Thoracic aorta (tissue), 2 donors: ENCODE data around the gene FXYD3. TPM values are rescaled to one million over a fixed set of nuclear protein-coding genes. Genes with fewer than 3 reads are reported as not detected.

Experiments used
- ATAC-seq: fragments of 150-250 bp; one replicate; pipeline ENCODE4 v1.8.0; 2017; ENCODE audit warnings: low read depth; ENCODE audit not compliant: insufficient number of reproducible peaks, low FRiP score
- DNase-seq: peaks from one replicate; pipeline ENCODE4 v3.0.0-alpha.2; 2020; ENCODE audit warnings: low spot score
- H3K27ac ChIP-seq, 2 donors: fragments of 200-600 bp; sonication (generic); 1 replicate in 1 of 2; 2 replicates in 1 of 2; pipeline ENCODE4 v1.5.1; 2016; ENCODE audit warnings: mild to moderate bottlenecking in 2 of 2, moderate library complexity in 2 of 2
- H3K27me3 ChIP-seq: fragments of 200-600 bp; sonication (generic); replicated peaks from 2 replicates; pipeline ENCODE4 v1.6.0; 2016; ENCODE audit warnings: mild to moderate bottlenecking; ENCODE audit not compliant: insufficient read depth
- H3K36me3 ChIP-seq: fragments of 200-600 bp; sonication (generic); one replicate; pipeline ENCODE4 v1.5.1; 2016
- H3K4me1 ChIP-seq, 2 donors: fragments of 200-600 bp; sonication (generic); 1 replicate in 1 of 2; 2 replicates in 1 of 2; pipeline versions ENCODE4 v1.5.1 to v1.6.0; 2016; ENCODE audit warnings: low read depth in 2 of 2, mild to moderate bottlenecking in 1 of 2; ENCODE audit not compliant: control insufficient read depth in 1 of 2
- H3K4me3 ChIP-seq: fragments of 200-600 bp; sonication (generic); 2 replicates; pipeline ENCODE4 v1.5.1; 2016; ENCODE audit warnings: mild to moderate bottlenecking
- H3K9me3 ChIP-seq: fragments of 200-600 bp; sonication (generic); 2 replicates; pipeline ENCODE4 v1.5.1; 2016
- total RNA-seq, 2 donors: library from RNA; depleted of rRNA; stranded (reverse); fragments of >200 nt; gene quantifications; one replicate each; pipeline versions ENCODE4 v1.1.0 to v1.2.3, GENCODE V29; 2016
- TF ChIP-seq, protein P1 (sequence below): fragments of 200-600 bp; sonication (generic); IDR thresholded peaks from one replicate; pipeline ENCODE4 v1.5.1; 2019; ENCODE audit warnings: antibody characterized with exemption

Gene FXYD3
- total RNA-seq, 2 donors from 2014 or later, result 0.68 to 6.4 TPM

DNA sequence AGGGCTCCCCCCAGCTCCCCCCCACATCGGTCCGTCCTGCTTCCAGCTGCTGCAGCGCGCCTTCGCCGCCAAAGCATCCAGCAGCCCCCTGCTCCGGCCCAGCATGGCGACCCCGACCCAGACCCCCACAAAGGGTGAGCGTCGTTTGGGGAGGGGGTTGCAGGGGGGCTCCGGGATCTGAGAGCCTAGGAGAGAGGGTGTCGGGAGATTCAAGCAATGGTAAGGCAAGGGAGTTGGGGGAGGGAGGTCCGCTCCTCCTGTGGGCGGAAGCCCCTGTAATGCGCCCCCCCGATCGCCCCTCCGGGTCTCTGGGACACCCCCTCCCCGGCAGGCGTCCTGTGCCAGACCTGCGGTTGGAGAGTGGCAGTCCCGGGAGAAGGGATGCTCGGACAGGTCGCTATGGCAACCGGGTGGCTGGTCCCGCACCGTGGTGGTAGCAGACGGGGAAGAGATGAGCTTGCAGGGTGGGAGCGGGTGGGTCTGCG lies 27.6 kb downstream of the FXYD3 start, which contains the start of gene FXYD7:
Gene FXYD7, plus strand, starts transcription at position 25 of the 485 bp plus-strand sequence. Its CDS starts 79 bp downstream, at position 104.
- H3K4me1 ChIP-seq, result peaks cover 17 to 31% of the 10 kb centered on the region in 2 donors
- H3K27me3 ChIP-seq, result no peaks in the 10 kb centered on the region
- no peak for DNase-seq

DNA sequence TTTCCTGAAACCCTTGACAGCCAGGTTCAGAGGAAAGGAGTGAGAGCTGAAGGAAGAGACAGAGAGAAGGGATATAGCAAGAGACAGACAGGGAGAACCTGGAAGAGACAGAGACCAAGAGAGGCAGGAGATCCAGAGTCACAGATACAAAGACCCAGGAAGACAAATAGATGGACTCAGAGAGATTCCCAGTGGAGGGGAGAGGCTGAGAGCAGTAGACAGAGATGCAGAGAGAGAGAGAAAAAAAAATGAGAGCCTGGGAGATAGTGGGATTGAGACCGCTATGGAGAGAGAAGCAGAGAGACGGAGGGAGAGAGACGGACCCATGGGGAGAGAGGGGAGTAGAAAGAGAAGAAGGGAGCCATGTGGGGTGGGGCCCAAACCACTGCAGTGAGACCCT lies 28.2 kb downstream of the FXYD3 start:
- TF ChIP-seq, protein P1, sequence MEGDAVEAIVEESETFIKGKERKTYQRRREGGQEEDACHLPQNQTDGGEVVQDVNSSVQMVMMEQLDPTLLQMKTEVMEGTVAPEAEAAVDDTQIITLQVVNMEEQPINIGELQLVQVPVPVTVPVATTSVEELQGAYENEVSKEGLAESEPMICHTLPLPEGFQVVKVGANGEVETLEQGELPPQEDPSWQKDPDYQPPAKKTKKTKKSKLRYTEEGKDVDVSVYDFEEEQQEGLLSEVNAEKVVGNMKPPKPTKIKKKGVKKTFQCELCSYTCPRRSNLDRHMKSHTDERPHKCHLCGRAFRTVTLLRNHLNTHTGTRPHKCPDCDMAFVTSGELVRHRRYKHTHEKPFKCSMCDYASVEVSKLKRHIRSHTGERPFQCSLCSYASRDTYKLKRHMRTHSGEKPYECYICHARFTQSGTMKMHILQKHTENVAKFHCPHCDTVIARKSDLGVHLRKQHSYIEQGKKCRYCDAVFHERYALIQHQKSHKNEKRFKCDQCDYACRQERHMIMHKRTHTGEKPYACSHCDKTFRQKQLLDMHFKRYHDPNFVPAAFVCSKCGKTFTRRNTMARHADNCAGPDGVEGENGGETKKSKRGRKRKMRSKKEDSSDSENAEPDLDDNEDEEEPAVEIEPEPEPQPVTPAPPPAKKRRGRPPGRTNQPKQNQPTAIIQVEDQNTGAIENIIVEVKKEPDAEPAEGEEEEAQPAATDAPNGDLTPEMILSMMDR, result no peak
- DNase-seq, result no peak
- ATAC-seq, result no peak
- H3K27ac ChIP-seq, result no peak overlapping the region
- no peaks in the 10 kb centered on the region for H3K36me3 ChIP-seq
- no peak overlapping the region for H3K4me3 ChIP-seq
- H3K27me3 ChIP-seq, result no peaks in the 10 kb centered on the region
- no peaks in the 10 kb centered on the region for H3K9me3 ChIP-seq
- peaks cover 15 to 29% of the 10 kb centered on the region in 2 donors for H3K4me1 ChIP-seq

More for the DNA sequence above, 27.6 kb downstream of the FXYD3 start, which contains the start of gene FXYD7:
- no peak for ATAC-seq
- Histone ChIP-seq H3K4me3 (peak within 1 kb of the TSS; percentile 24), H3K27ac (no peak within 1 kb of the TSS), H3K9me3 (no peaks in the 10 kb centered on the region), H3K36me3 (no peaks in the 10 kb centered on the region)
- TF ChIP-seq, protein P1, result no peak

DNA sequence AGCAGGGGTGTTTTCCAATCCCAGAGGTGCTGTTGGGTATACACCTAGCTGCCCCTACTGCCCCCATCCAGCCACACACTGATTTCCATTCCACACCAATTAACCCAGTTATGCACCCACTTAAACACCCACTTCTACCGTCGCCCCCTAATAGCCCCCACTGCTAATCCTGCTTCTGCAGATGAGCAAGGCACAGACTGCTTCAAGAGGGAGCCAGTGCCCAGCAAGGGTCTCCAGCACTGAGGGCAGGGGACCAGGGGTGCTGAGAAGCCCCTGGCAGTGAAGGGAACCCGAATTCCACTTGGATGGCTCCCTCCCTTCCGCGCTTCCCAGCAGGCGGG lies 28.6 kb downstream of the FXYD3 start:
- H3K4me1 ChIP-seq, result peaks cover 15 to 29% of the 10 kb centered on the region in 2 donors
- TF ChIP-seq, protein P1, result no peak
- no peak overlapping the region for H3K4me3 ChIP-seq
- no peak for ATAC-seq
- no peaks in the 10 kb centered on the region for H3K27me3 ChIP-seq
- no peaks in the 10 kb centered on the region for H3K9me3 ChIP-seq
- no peak overlapping the region for H3K27ac ChIP-seq
- H3K36me3 ChIP-seq, result no peaks in the 10 kb centered on the region
- DNase-seq, result no peak

DNA sequence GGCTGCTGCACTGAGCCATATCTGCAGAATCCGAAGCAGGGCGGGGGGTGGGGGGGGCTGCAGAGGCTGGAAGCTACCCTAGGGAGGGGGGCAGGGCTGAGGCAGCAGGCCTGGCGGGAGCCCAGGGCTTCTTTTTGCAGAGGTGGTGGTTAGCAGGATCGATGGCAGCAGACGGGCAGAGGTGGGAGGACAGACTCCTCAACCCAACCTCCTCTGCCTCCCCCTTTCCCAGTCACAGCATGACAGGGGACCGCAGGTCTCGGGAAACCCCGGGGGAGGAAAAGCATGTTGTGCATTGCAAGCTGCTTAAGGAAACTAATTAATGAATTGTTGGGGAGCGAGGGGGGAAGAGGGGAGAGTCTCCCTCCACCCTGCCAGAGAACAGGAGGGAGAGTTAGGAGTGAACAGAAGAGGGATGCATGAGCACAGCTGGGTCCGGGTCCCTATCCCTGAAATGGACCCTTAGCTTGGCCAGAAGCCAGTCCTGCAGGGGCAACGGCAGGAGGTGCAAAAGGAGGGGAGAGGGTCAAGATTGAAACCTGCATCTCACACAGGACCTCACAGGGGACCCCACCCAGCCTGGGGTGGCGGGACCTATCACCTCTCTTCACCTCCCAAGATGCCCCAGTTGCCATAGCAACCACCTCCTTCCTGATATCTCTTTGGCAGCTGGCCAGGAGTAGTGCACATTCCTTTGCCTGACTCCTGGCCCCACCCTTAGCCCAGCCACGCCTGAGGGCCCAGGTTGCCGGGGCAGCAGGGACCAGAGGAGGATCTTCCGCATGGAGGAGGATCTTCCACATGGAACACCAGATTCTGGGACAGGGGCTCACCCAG lies 29.2 kb downstream of the FXYD3 start:
- DNase-seq (no peak), ATAC-seq (no peak)
- TF ChIP-seq, protein P1, result no peak
- no peak overlapping the region for H3K27ac ChIP-seq
- H3K4me1 ChIP-seq, result peaks cover 15 to 27% of the 10 kb centered on the region in 2 donors
- no peaks in the 10 kb centered on the region for H3K27me3 ChIP-seq
- H3K9me3 ChIP-seq, result no peaks in the 10 kb centered on the region
- H3K4me3 ChIP-seq, result no peak overlapping the region
- H3K36me3 ChIP-seq, result no peaks in the 10 kb centered on the region

DNA sequence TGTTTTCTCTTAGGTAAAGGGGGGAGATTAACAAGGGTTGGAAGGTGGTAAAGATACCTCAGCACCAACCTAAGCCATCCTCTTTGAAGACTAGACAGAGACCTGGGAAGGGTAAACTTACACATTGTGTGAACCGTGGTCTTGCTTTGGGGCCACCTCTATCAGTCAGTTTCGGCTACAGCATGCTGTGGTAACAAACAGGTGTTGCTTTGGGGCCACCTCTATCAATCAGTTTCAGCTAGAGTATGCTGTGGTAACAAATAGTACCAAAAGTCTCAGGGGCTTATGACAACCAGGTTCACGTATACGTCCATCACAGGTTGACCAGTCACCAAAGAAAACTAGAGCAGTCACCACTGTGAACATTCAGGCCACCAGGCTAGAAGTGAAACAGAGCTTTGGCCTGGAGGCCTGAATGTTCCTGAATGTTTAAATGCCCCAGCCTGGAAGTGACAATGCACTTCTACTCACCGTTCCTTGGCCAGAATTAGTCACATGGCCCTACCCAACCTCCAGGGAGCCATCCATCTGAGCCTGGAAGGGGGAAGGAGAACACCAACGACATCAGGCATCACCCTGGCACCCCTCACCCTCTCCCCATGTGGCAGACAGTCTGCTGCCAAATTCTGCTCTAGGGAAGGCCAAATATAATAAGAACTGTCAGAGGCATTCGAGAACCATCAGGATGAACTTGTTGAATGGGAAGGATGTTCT lies 31.3 kb downstream of the FXYD3 start:
- ATAC-seq (no peak), DNase-seq (no peak)
- no peaks in the 10 kb centered on the region for H3K36me3 ChIP-seq
- TF ChIP-seq, protein P1, result no peak
- no peaks in the 10 kb centered on the region for H3K27me3 ChIP-seq
- peak overlapping the region in 1 of 2 donors; percentile 2 for H3K27ac ChIP-seq
- H3K9me3 ChIP-seq, result no peaks in the 10 kb centered on the region
- no peak overlapping the region for H3K4me3 ChIP-seq
- peaks cover 4 to 11% of the 10 kb centered on the region in 2 donors for H3K4me1 ChIP-seq
